HG03378 (cell line): ENCODE data around the gene TMEM255B.
"Not testable (repeated sequence)": the region's sequence is repeated elsewhere in the genome, so short reads cannot be mapped to it uniquely, and the experiment has no call there.

Experiments
- ATAC-seq: cut with Tn5 transposase; IDR thresholded peaks from one replicate; pipeline ENCODE4 v1.9.1; 2021; ENCODE audit warnings: mild to moderate bottlenecking, moderate library complexity; ENCODE audit not compliant: unreplicated experiment

The TMEM255B gene

GRCh38 chr13:113785051-113786010 is 26.3 kb downstream of the TMEM255B start:
- no peak for ATAC-seq

- no peak for ATAC-seq
These were observed 27.3 kb downstream of the TMEM255B start for GRCh38 chr13:113786262-113786841.

GRCh38 chr13:113787694-113788093 is 28.7 kb downstream of the TMEM255B start:
- no peak for ATAC-seq

- ATAC-seq: no peak
These were observed 29.5 kb downstream of the TMEM255B start for GRCh38 chr13:113788413-113789135.

GRCh38 chr13:113789167-113789566 is 30.1 kb downstream of the TMEM255B start:
- no peak for ATAC-seq

GRCh38 chr13:113789931-113790330 is 30.9 kb downstream of the TMEM255B start:
- ATAC-seq: not testable (repeated sequence)

- no peak for ATAC-seq
These were observed 32.2 kb downstream of the TMEM255B start for GRCh38 chr13:113791226-113791625.

- ATAC-seq: no peak
These were observed 32.7 kb downstream of the TMEM255B start for GRCh38 chr13:113791761-113792160.

GRCh38 chr13:113792236-113792770 is 33.3 kb downstream of the TMEM255B start:
- no peak for ATAC-seq

GRCh38 chr13:113792886-113793717 is 34.1 kb downstream of the TMEM255B start:
- ATAC-seq: no peak

GRCh38 chr13:113793718-113794085 is 34.7 kb downstream of the TMEM255B start:
- no peak for ATAC-seq

GRCh38 chr13:113794086-113794485 is 35.1 kb downstream of the TMEM255B start:
- no peak for ATAC-seq

GRCh38 chr13:113794764-113795173 is 35.7 kb downstream of the TMEM255B start:
- ATAC-seq: no peak

GRCh38 chr13:113795362-113795761 is 36.3 kb downstream of the TMEM255B start:
- ATAC-seq: not testable (repeated sequence)

- ATAC-seq: no peak
These were observed 37.4 kb downstream of the TMEM255B start for GRCh38 chr13:113796211-113796963.

GRCh38 chr13:113796964-113797676 is 38.1 kb downstream of the TMEM255B start:
- no peak for ATAC-seq

GRCh38 chr13:113798200-113798811 is 39.3 kb downstream of the TMEM255B start:
- ATAC-seq: no peak

- ATAC-seq: no peak
These were observed 41.5 kb downstream of the TMEM255B start for GRCh38 chr13:113800576-113800926.
